ENCODE measurements around the gene ACOT11.

The ACOT11 gene

GRCh38 chr1:54593571-54594160 is 45.6 kb downstream of the ACOT11 start:
- no peak for DNase-seq

- no peak for DNase-seq
Measured at GRCh38 chr1:54594463-54594862, 46.4 kb downstream of the ACOT11 start.

GRCh38 chr1:54595956-54596498 is 48.0 kb downstream of the ACOT11 start:
- no peak for DNase-seq

GRCh38 chr1:54596756-54597155 is 48.7 kb downstream of the ACOT11 start:
- no peak for DNase-seq

- DNase-seq, result no peak
Measured at GRCh38 chr1:54597455-54598030, 49.5 kb downstream of the ACOT11 start.

GRCh38 chr1:54599211-54599823 is 51.3 kb downstream of the ACOT11 start:
- DNase-seq, result no peak

- no peak for DNase-seq
Measured at GRCh38 chr1:54600947-54601721, 53.1 kb downstream of the ACOT11 start.

- DNase-seq, result no peak
Measured at GRCh38 chr1:54601730-54602129, 53.7 kb downstream of the ACOT11 start.

- no peak for DNase-seq
Measured at GRCh38 chr1:54602554-54602953, 54.5 kb downstream of the ACOT11 start.

GRCh38 chr1:54603241-54603640 is 55.2 kb downstream of the ACOT11 start:
- no peak for DNase-seq

GRCh38 chr1:54604051-54604450 is 56.0 kb downstream of the ACOT11 start:
- DNase-seq, result no peak

GRCh38 chr1:54604572-54605370 is 56.7 kb downstream of the ACOT11 start:
- DNase-seq, result peak in 1 of 4 experiments; percentile 11

- DNase-seq, result no peak
Measured at GRCh38 chr1:54606096-54606989, 58.3 kb downstream of the ACOT11 start.

GRCh38 chr1:54606990-54607325 is 58.9 kb downstream of the ACOT11 start:
- no peak for DNase-seq

GRCh38 chr1:54607821-54608565 is 60.0 kb downstream of the ACOT11 start:
- no peak for DNase-seq

GRCh38 chr1:54608566-54609230 is 60.7 kb downstream of the ACOT11 start:
- no peak for DNase-seq

- no peak for DNase-seq
Measured at GRCh38 chr1:54609301-54609921, 61.4 kb downstream of the ACOT11 start.

- DNase-seq, result no peak
Measured at GRCh38 chr1:54610048-54610447, 62.0 kb downstream of the ACOT11 start.

- no peak for DNase-seq
Measured at GRCh38 chr1:54610601-54611580, 62.9 kb downstream of the ACOT11 start.

All from activated CD4-positive, CD25-positive, alpha-beta regulatory T cell (primary cell).